Upper lobe of left lung (tissue), 6 donors: ENCODE data around the gene SYNE3. TPM values are rescaled to one million over a fixed set of nuclear protein-coding genes. Genes with fewer than 3 reads are reported as not detected.

Experiments used
- ATAC-seq, 2 donors: fragments of 200-7000 bp; cut with Tn5 transposase; one replicate each; pipeline ENCODE4 v1.9.1; 2022; ENCODE audit warnings: mild to moderate bottlenecking in 2 of 2, moderate library complexity in 2 of 2; ENCODE audit not compliant: low FRiP score in 2 of 2
- DNase-seq, 2 donors: peaks; one replicate each; pipeline ENCODE4 v3.0.0-alpha.2; 2019 to 2020
- H3K27ac ChIP-seq, 4 donors: fragments of 200-600 bp; sonication (generic); one replicate each; pipeline ENCODE4 v1.5.1; 2016 to 2019
- H3K27me3 ChIP-seq, 4 donors: fragments of 200-600 bp; sonication (generic); one replicate each; pipeline ENCODE4 v1.5.1; 2017 to 2019
- H3K36me3 ChIP-seq, 4 donors: fragments of 200-600 bp; sonication (generic); one replicate each; pipeline ENCODE4 v1.5.1; 2016 to 2019
- H3K4me1 ChIP-seq, 4 donors: fragments of 200-600 bp; sonication (generic); one replicate each; pipeline ENCODE4 v1.5.1; 2018 to 2019
- H3K4me3 ChIP-seq, 4 donors: fragments of 200-600 bp; sonication (generic); one replicate each; pipeline ENCODE4 v1.5.1; 2017 to 2019; ENCODE audit warnings: mild to moderate bottlenecking in 2 of 4, moderate library complexity in 1 of 4
- H3K9me3 ChIP-seq, 4 donors: fragments of 200-600 bp; sonication (generic); one replicate each; pipeline ENCODE4 v1.5.1; 2018 to 2019
- EP300 ChIP-seq, 4 donors: sonication (generic); formaldehyde crosslinking; IDR thresholded peaks; one replicate each; pipeline ENCODE4 v1.5.1; 2017; ENCODE audit warnings: antibody characterized with exemption in 4 of 4, control low read depth in 2 of 4
- POLR2A ChIP-seq, 4 donors: fragments of 450-650 bp; IDR thresholded peaks; one replicate each; pipeline ENCODE4 v1.5.1; 2016 to 2017; ENCODE audit warnings: antibody characterized with exemption in 4 of 4, mild to moderate bottlenecking in 2 of 4
- POLR2AphosphoS5 ChIP-seq, 2 donors: sonication (generic); formaldehyde crosslinking; IDR thresholded peaks; one replicate each; pipeline ENCODE4 v1.5.1; 2017; ENCODE audit warnings: antibody characterized with exemption in 2 of 2
- WGBS, 2 donors: methylation state at CpG; one replicate each; pipeline ENCODE4 v1.1.5; 2017 to 2018; 5-methylcytosine and 5-hydroxymethylcytosine counted together
- total RNA-seq, 6 donors: library from RNA; depleted of rRNA in 4 of 6; stranded (reverse); fragments of >200 nt in 4 of 6; gene quantifications; one replicate each; pipeline versions ENCODE4 v1.1.0 to v1.2.1, GENCODE V29; 2016 to 2021
- TF ChIP-seq, protein P1 (sequence below), 6 experiments: fragments of 450-650 bp in 4 of 6; fragments of 200-600 bp in 2 of 6; sonication (generic) in 2 of 6; IDR thresholded peaks; one replicate each; pipeline ENCODE4 v1.5.1; 2016 to 2019; ENCODE audit warnings: antibody characterized with exemption in 6 of 6
- donor health status: DM: no; HTN: no; CAD: no; lungs with moderate emphysema.
- donor health status: DM: no; HTN: yes; CAD: no; lungs with severe emphysema.

Gene SYNE3
- total RNA-seq, 6 donors from 2014 or later: 15.6 to 38.8 (median 19.0) TPM

DNA sequence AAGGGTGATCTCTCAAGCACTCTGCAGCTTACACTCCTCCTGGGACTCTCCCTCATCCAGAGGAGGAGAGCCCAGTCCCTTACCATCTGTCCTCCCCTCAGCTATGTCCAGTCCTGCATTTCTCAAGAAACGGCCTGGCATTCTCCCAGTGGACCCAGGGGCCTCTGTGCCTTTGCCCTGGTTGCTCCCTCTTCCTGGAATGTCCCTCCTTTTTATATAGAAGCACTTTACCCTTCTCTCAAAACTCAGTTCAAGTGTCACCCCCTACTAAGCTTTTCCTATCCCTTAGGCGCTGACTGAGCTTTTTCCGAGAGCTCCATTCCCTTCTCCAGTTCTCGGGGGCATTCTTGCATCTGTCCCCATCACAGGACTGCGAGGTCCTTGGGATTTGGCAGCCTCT, 9.5 kb upstream of the SYNE3 start:
- DNase-seq: no peak
- no peak overlapping the region for H3K4me3 ChIP-seq
- H3K27me3 ChIP-seq: no peaks in the 10 kb centered on the region
- ATAC-seq: no peak
- H3K27ac ChIP-seq: peak overlapping the region in 3 of 4 donors; percentile 9 to 73 (median 73)
- no peaks in the 10 kb centered on the region for H3K9me3 ChIP-seq
- H3K36me3 ChIP-seq: peaks cover 0 to 3% (median 0%) of the 10 kb centered on the region in 4 donors
- peaks cover 36 to 57% (median 54%) of the 10 kb centered on the region in 4 donors for H3K4me1 ChIP-seq
- 81 to 91% methylated on average over 5 of the region's 5 CpGs for WGBS, 2 donors
- no peak for TF ChIP-seq EP300 (IDR thresholded peaks at IDR 0.05)
- no peak for TF ChIP-seq POLR2AphosphoS5 (IDR thresholded peaks at IDR 0.05)
- no peak for TF ChIP-seq POLR2A (IDR thresholded peaks at IDR 0.05)
- TF ChIP-seq, protein P1, sequence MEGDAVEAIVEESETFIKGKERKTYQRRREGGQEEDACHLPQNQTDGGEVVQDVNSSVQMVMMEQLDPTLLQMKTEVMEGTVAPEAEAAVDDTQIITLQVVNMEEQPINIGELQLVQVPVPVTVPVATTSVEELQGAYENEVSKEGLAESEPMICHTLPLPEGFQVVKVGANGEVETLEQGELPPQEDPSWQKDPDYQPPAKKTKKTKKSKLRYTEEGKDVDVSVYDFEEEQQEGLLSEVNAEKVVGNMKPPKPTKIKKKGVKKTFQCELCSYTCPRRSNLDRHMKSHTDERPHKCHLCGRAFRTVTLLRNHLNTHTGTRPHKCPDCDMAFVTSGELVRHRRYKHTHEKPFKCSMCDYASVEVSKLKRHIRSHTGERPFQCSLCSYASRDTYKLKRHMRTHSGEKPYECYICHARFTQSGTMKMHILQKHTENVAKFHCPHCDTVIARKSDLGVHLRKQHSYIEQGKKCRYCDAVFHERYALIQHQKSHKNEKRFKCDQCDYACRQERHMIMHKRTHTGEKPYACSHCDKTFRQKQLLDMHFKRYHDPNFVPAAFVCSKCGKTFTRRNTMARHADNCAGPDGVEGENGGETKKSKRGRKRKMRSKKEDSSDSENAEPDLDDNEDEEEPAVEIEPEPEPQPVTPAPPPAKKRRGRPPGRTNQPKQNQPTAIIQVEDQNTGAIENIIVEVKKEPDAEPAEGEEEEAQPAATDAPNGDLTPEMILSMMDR (IDR thresholded peaks at IDR 0.05): no peak

DNA sequence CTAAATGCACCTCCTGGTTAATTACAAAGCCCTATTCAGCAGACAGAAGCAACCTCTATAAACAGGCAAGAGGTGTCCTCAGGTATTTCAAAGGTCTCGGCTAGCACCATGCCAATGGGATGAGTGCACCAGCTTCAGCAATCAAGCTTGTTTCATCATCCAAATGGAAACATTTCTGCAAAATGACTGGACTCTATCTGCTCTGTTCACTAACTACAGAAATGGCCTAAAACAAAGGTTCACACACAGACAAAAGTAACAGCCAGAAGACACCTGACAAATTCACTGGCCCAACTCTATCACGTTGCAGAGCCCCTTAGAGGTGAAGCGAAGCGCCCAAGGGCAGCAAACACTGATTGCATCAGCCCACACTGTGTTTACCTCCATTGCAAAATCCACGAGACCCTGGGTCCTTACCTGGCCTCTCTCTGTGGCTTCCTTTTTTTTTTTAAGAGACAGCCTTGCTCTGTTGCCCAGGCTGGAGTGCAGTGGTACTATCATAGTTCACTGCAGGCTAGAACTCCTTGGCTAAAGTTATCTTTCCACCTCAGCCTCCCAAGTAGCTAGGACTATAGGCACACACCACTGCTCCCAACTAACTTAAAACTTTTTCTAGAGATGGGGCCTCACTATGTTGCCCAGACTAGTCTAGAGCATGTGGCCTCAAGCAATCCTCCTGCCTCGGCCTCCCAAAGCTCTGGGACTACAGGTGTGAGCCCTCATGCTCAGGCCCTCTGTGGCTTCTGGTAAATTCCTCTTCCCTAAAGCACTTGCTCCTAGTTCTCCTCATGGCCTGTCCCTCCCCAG, 8.5 kb upstream of the SYNE3 start:
- DNase-seq (no peak), ATAC-seq (no peak)
- H3K27me3 ChIP-seq: no peaks in the 10 kb centered on the region
- H3K27ac ChIP-seq: peak overlapping the region; percentile 46 to 73 (median 60)
- WGBS, 2 donors: 62 to 69% methylated on average over 6 of the region's 6 CpGs
- H3K36me3 ChIP-seq: peaks cover 0 to 3% (median 0%) of the 10 kb centered on the region in 4 donors
- H3K9me3 ChIP-seq: no peaks in the 10 kb centered on the region
- TF ChIP-seq POLR2A (IDR thresholded peaks at IDR 0.05): no peak
- no peak for TF ChIP-seq POLR2AphosphoS5 (IDR thresholded peaks at IDR 0.05)
- no peak for TF ChIP-seq EP300 (IDR thresholded peaks at IDR 0.05)
- TF ChIP-seq, protein P1 (IDR thresholded peaks at IDR 0.05): no peak
- no peak overlapping the region for H3K4me3 ChIP-seq
- peaks cover 40 to 62% (median 60%) of the 10 kb centered on the region in 4 donors for H3K4me1 ChIP-seq

- peak overlapping the region in 1 of 4 donors; percentile 12 for H3K4me3 ChIP-seq
- ATAC-seq (peak in 1 of 2 donors; percentile 36), DNase-seq (peak in 1 of 2 donors; percentile 69)
- H3K4me1 ChIP-seq: peaks cover 50 to 72% (median 69%) of the 10 kb centered on the region in 4 donors
- peak overlapping the region; percentile 46 to 73 (median 60) for H3K27ac ChIP-seq
- TF ChIP-seq, protein P1 (IDR thresholded peaks at IDR 0.05): peak in 2 of 6 experiments; percentile 12 to 22
- TF ChIP-seq POLR2AphosphoS5 (IDR thresholded peaks at IDR 0.05) (no peak), POLR2A (IDR thresholded peaks at IDR 0.05) (no peak)
- H3K27me3 ChIP-seq: no peaks in the 10 kb centered on the region
- WGBS, 2 donors: 31 to 40% methylated on average over 10 to 11 of the region's 11 CpGs
- H3K36me3 ChIP-seq: no peaks in the 10 kb centered on the region
- no peaks in the 10 kb centered on the region for H3K9me3 ChIP-seq
These were observed 7.5 kb upstream of the SYNE3 start for GRCh38 chr14:95523815-95524448.

DNA sequence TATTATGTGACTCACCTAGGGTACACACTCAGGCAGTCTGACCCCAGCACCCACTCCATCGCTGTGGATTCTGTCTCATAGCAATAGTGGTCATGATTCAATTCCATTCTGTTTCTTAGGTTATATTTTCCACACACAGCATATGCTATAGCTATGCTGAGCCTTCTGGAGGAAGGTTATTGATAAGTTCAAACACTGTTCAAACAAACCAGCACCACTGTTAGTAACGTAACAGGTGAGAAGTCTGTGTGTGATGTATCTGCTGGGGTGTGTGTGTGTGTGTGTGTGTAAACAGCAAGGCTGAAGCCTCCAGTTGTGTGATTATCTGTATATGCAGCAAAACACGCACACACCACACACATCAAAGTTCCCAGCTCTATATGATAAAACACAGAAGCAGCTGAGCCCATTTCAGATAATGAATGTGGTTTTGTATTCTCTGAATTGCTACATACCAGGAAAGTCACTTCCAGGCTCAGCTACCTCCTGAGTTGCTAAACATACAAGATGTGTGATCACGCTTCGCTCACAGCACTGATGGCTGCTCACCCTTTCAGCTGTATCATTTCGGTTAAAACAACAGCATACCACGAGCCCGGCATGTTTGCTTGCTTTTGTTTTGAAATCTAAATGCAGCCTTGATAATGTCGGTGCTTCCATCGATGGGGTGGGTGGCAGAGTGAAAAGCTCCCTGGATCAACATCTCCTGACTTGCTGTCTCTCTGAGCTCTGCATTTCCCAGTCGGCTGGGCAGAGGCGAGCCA, 6.8 kb upstream of the SYNE3 start:
- Histone ChIP-seq H3K27me3 (no peaks in the 10 kb centered on the region), H3K4me1 (peaks cover 57 to 79% (median 76%) of the 10 kb centered on the region in 4 donors), H3K36me3 (no peaks in the 10 kb centered on the region), H3K9me3 (no peaks in the 10 kb centered on the region), H3K4me3 (peak overlapping the region in 1 of 4 donors; percentile 12), H3K27ac (peak overlapping the region; percentile 46 to 73 (median 60))
- TF ChIP-seq, protein P1 (IDR thresholded peaks at IDR 0.05): no peak
- TF ChIP-seq POLR2A (IDR thresholded peaks at IDR 0.05) (no peak), EP300 (IDR thresholded peaks at IDR 0.05) (no peak), POLR2AphosphoS5 (IDR thresholded peaks at IDR 0.05) (no peak)
- no peak for ATAC-seq
- WGBS, 2 donors: 36 to 57% methylated on average over 12 of the region's 12 CpGs
- DNase-seq: no peak
